Osteoblast (primary cell): Measurements from ENCODE around the gene VAMP8. TPM values are rescaled to one million over a fixed set of nuclear protein-coding genes. Genes with fewer than 3 reads are reported as not detected.

Source experiments
- DNase-seq: peaks from one replicate; pipeline ENCODE4 v3.0.0; 2011; ENCODE audit warnings: low spot score, mixed read lengths; ENCODE audit not compliant: insufficient read length; ENCODE audit errors: missing footprints
- H2AFZ ChIP-seq: 2 replicates; pipeline ENCODE4 v1.6.0; 2011; ENCODE audit warnings: mild to moderate bottlenecking, low read length
- H3K27ac ChIP-seq: 2 replicates; pipeline ENCODE4 v1.5.1; 2011; ENCODE audit warnings: mild to moderate bottlenecking, low read depth, low read length, moderate library complexity
- H3K27me3 ChIP-seq: 2 replicates; pipeline ENCODE4 v1.6.0; 2012; ENCODE audit warnings: mild to moderate bottlenecking, control low read depth, inconsistent platforms, low read length, moderate library complexity; ENCODE audit not compliant: insufficient read depth
- H3K36me3 ChIP-seq: 2 replicates; pipeline ENCODE4 v1.5.1; 2011; ENCODE audit warnings: mild to moderate bottlenecking, low read length, control low read depth, moderate library complexity; ENCODE audit not compliant: insufficient read depth
- H3K4me1 ChIP-seq: 2 replicates; pipeline ENCODE4 v1.5.1; 2011; ENCODE audit warnings: mild to moderate bottlenecking, low read length, control low read depth, moderate library complexity; ENCODE audit not compliant: insufficient read depth
- H3K4me2 ChIP-seq: 2 replicates; pipeline ENCODE4 v1.6.0; 2011; ENCODE audit warnings: mild to moderate bottlenecking, low read length; ENCODE audit not compliant: insufficient read depth
- H3K4me3 ChIP-seq: fragments of 200-600 bp; sonication (generic); 3 replicates; pipeline ENCODE4 v1.5.1; 2012; ENCODE audit warnings: mild to moderate bottlenecking, low read length, inconsistent platforms; ENCODE audit not compliant: insufficient read depth
- H3K79me2 ChIP-seq: 2 replicates; pipeline ENCODE4 v1.6.0; 2012; ENCODE audit warnings: mild to moderate bottlenecking, low read length, control low read depth, inconsistent platforms; ENCODE audit not compliant: insufficient read depth
- H3K9me3 ChIP-seq: 2 replicates; pipeline ENCODE4 v1.5.1; 2011; ENCODE audit warnings: low read depth, low read length, control low read depth
- H4K20me1 ChIP-seq: 2 replicates; pipeline ENCODE4 v1.6.0; 2012; ENCODE audit warnings: mild to moderate bottlenecking, low read length, control low read depth; ENCODE audit not compliant: insufficient read depth
- CTCF ChIP-seq: IDR thresholded peaks from 2 replicates; pipeline ENCODE4 v1.5.1; 2011; ENCODE audit warnings: mild to moderate bottlenecking, low read depth, low read length, moderate library complexity; ENCODE audit errors: extremely low read depth
- total RNA-seq: library from RNA; depleted of rRNA; stranded (reverse); fragments of >200 nt; gene quantifications from 2 replicates; pipeline ENCODE4 v1.2.3, GENCODE V29; 2012

The VAMP8 gene
- total RNA-seq, 1 donor, result 2.5 TPM

DNA sequence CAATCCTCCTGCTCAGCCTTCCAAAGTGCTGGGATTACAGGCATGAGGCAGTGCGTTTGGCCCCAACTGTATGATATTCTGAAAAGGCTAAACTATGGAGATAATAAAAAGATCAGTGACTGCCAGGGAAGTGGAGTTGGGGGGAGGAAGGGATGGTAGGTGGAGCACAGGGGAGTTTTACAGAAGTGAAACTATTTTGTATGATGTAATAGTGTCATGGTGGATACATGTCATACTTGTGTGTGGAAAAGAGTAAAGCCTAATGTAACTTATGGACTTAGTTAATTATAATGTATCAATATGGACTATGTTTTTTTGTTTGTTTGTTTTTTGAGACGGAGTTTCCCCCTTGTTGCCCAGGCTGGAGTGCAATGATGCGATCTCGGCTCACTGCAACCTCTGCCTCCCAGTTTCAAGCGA is 13.2 kb upstream of the VAMP8 start:
- peaks cover under 1% of the 10 kb centered on the region for H3K36me3 ChIP-seq
- no peak overlapping the region for H2AFZ ChIP-seq
- TF ChIP-seq CTCF, result no peak

DNA sequence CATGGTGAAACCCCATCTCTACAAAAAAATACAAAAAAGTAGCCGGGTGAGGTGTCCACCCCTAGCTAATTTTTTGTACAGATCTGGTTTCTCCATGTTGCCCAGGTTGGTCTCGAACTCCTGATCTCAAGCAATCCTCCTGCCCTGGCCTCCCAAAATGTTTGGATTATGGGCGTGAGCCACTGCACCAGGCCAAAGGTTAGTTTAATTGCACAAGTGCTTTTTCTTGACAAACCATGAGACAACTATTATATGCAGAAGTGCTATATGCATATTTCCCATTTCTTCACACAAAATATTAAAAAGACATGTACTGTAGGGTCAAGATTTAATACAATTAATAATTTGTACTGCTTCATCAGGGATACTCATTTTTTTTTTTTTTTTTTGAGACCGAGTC is 11.1 kb upstream of the VAMP8 start:
- no peak for TF ChIP-seq CTCF
- Histone ChIP-seq H2AFZ (no peak overlapping the region), H3K27me3 (peaks cover 10% of the 10 kb centered on the region), H4K20me1 (no peaks in the 10 kb centered on the region), H3K4me3 (no peak overlapping the region), H3K79me2 (peaks cover under 1% of the 10 kb centered on the region), H3K36me3 (no peaks in the 10 kb centered on the region), H3K4me1 (no peaks in the 10 kb centered on the region), H3K9me3 (no peaks in the 10 kb centered on the region), H3K27ac (no peak overlapping the region), H3K4me2 (no peak overlapping the region)
- no peak for DNase-seq

More for the DNA sequence above, 13.2 kb upstream of the VAMP8 start:
- Histone ChIP-seq H3K27ac (no peak overlapping the region), H3K79me2 (peaks cover 21% of the 10 kb centered on the region), H3K4me3 (no peak overlapping the region), H4K20me1 (peaks cover 1% of the 10 kb centered on the region), H3K4me2 (no peak overlapping the region), H3K4me1 (peaks cover 12% of the 10 kb centered on the region), H3K9me3 (no peaks in the 10 kb centered on the region), H3K27me3 (no peaks in the 10 kb centered on the region)
- DNase-seq, result no peak

DNA sequence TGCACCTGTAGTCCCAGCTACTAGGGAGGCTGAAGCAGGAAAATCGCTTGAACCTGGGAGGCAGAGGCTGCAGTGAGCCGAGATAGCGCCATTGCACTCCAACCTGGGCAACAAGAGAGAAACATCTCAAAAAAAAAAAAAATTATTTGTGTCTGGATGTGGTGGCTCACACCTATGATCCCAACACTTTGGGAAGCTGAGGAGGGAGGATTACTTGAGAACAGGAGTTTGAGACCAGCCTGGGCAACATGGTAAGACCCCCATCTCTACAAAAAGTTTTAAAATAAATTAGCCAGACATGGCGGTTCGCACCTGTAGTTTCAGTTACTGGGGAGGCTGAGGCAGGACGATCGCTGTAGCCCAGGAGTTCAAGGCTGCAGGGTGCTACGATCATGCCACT is 1.6 kb upstream of the VAMP8 start:
- no peak for DNase-seq
- no peak for TF ChIP-seq CTCF
- H3K4me3 ChIP-seq, result no peak overlapping the region
- no peaks in the 10 kb centered on the region for H3K4me1 ChIP-seq
- H3K27me3 ChIP-seq, result peaks cover 3% of the 10 kb centered on the region
- H3K36me3 ChIP-seq, result no peaks in the 10 kb centered on the region
- no peaks in the 10 kb centered on the region for H3K9me3 ChIP-seq
- no peak overlapping the region for H3K27ac ChIP-seq
- H3K79me2 ChIP-seq, result no peaks in the 10 kb centered on the region
- no peak overlapping the region for H2AFZ ChIP-seq
- no peak overlapping the region for H3K4me2 ChIP-seq
- H4K20me1 ChIP-seq, result no peaks in the 10 kb centered on the region

- Histone ChIP-seq H3K27ac (no peak overlapping the region), H3K4me2 (no peak overlapping the region), H3K4me3 (no peak overlapping the region)
Measured at GRCh38 chr2:85577063-85577385, 362 bp upstream of the VAMP8 start.

More at GRCh38 chr2:85577063-85577385, 362 bp upstream of the VAMP8 start:
- DNase-seq, result no peak
- Histone ChIP-seq H3K27me3 (peaks cover 3% of the 10 kb centered on the region), H4K20me1 (no peaks in the 10 kb centered on the region), H3K4me1 (no peaks in the 10 kb centered on the region), H3K79me2 (no peaks in the 10 kb centered on the region), H3K9me3 (no peaks in the 10 kb centered on the region), H3K36me3 (no peaks in the 10 kb centered on the region), H2AFZ (no peak overlapping the region)
- no peak for TF ChIP-seq CTCF
